H1 (cell line): Measurements from ENCODE around the gene FAM169A. TPM values are rescaled to one million over a fixed set of nuclear protein-coding genes. Genes with fewer than 3 reads are reported as not detected.

Experiments
- CTCF ChIA-PET: fragments of 300-600 bp; sonication (Branson Sonifier 250); formaldehyde crosslinking; loops from one replicate; lab custom pipeline; 2021; ENCODE audit not compliant: partially characterized antibody; lab: Charles Lee
- POLR2A ChIA-PET: fragments of 300-600 bp; sonication (Branson Sonifier 250); formaldehyde crosslinking; loops from one replicate; lab custom pipeline; 2021; ENCODE audit warnings: inconsistent platforms; ENCODE audit not compliant: partially characterized antibody; lab: Charles Lee
- DNase-seq, 2 experiments: peaks; one replicate each; pipeline versions ENCODE4 v3.0.0 to v3.0.0-alpha.2; 2010 to 2022; ENCODE audit warnings: low spot score in 2 of 2, low read depth in 1 of 2, mixed read lengths in 1 of 2
- FAIRE-seq: peaks from 2 replicates; lab custom pipeline; 2011; peaks lifted over from hg19 to GRCh38; lab: Jason Lieb, UNC
- H2AFZ ChIP-seq: 2 replicates; pipeline ENCODE4 v1.8.1; 2012; ENCODE audit warnings: low read length, inconsistent platforms
- H2AK5ac ChIP-seq: 2 replicates; pipeline ENCODE4 v1.6.1; 2013; ENCODE audit warnings: low read depth, low read length
- H2BK120ac ChIP-seq: replicated peaks from 2 replicates; pipeline ENCODE3; 2013; ENCODE audit warnings: low read depth, low read length, inconsistent platforms
- H2BK12ac ChIP-seq: 2 replicates; pipeline ENCODE4 v1.6.1; 2013; ENCODE audit warnings: low read depth, low read length
- H2BK15ac ChIP-seq: 2 replicates; pipeline ENCODE4 v1.6.1; 2013; ENCODE audit warnings: low read length
- H2BK20ac ChIP-seq: 2 replicates; pipeline ENCODE4 v1.6.1; 2013; ENCODE audit warnings: low read length
- H2BK5ac ChIP-seq: 2 replicates; pipeline ENCODE4 v1.6.1; 2013; ENCODE audit warnings: low read depth, low read length
- H3K14ac ChIP-seq: 2 replicates; pipeline ENCODE4 v1.6.1; 2013; ENCODE audit warnings: inconsistent platforms; ENCODE audit not compliant: insufficient read length
- H3K18ac ChIP-seq: 2 replicates; pipeline ENCODE4 v1.6.1; 2013; ENCODE audit warnings: low read length; ENCODE audit errors: extremely low read depth
- H3K23ac ChIP-seq: 2 replicates; pipeline ENCODE4 v1.6.1; 2013; ENCODE audit warnings: inconsistent platforms; ENCODE audit not compliant: insufficient read length
- H3K23me2 ChIP-seq: 2 replicates; pipeline ENCODE4 v1.6.1; 2013; ENCODE audit warnings: low read depth, low read length
- H3K27ac ChIP-seq: 2 replicates; pipeline ENCODE4 v1.6.1; 2011; ENCODE audit warnings: low read depth, low read length, inconsistent platforms
- H3K27me3 ChIP-seq, 4 experiments: replicated peaks in 1 of 4; 1 replicate in 1 of 4; 2 replicates in 3 of 4; pipeline versions ENCODE4 v1.6.1 to v1.8.1; 2011 to 2013; ENCODE audit warnings: low read length in 3 of 4, mild to moderate bottlenecking in 3 of 4, inconsistent platforms in 2 of 4, mixed read lengths in 2 of 4, moderate library complexity in 1 of 4; ENCODE audit not compliant: control insufficient read depth in 3 of 4, insufficient read depth in 3 of 4; ENCODE audit errors: extremely low read depth in 1 of 4
- H3K36me3 ChIP-seq, 4 experiments: 2 replicates each; pipeline versions ENCODE4 v1.6.1 to v1.8.1; 2011 to 2013; ENCODE audit warnings: mild to moderate bottlenecking in 4 of 4, low read length in 3 of 4, moderate library complexity in 2 of 4, control low read depth in 1 of 4, inconsistent platforms in 1 of 4; ENCODE audit not compliant: insufficient read depth in 4 of 4, control insufficient read depth in 2 of 4
- H3K4ac ChIP-seq: replicated peaks from 2 replicates; pipeline ENCODE3; 2013; ENCODE audit warnings: low read length, low read depth, mixed read lengths, inconsistent platforms; ENCODE audit not compliant: insufficient read length
- H3K4me1 ChIP-seq, 4 experiments: replicated peaks in 1 of 4; 1 replicate in 1 of 4; 2 replicates in 3 of 4; pipeline versions ENCODE4 v1.6.1 to v1.8.1; 2011 to 2013; ENCODE audit warnings: low read length in 3 of 4, inconsistent platforms in 2 of 4, mixed read lengths in 1 of 4; ENCODE audit not compliant: insufficient read depth in 4 of 4, control insufficient read depth in 3 of 4
- H3K4me2 ChIP-seq, 2 experiments: 2 replicates each; pipeline versions ENCODE4 v1.6.1 to v1.8.1; 2011 to 2013; ENCODE audit warnings: low read depth in 2 of 2, low read length in 2 of 2, control low read depth in 1 of 2, inconsistent platforms in 1 of 2, mild to moderate bottlenecking in 1 of 2; ENCODE audit not compliant: insufficient read depth in 1 of 2
- H3K4me3 ChIP-seq, 4 experiments: fragments of 200-600, 300-600 bp in 1 of 4; sonication (generic), shearing (Covaris generic), sonication (Bioruptor Twin) in 1 of 4; 2 replicates each; pipeline versions ENCODE4 v1.5.1 to v1.8.1; 2011 to 2016; ENCODE audit warnings: low read length in 4 of 4, low read depth in 3 of 4, control low read depth in 2 of 4, inconsistent platforms in 2 of 4, mild to moderate bottlenecking in 2 of 4, mixed read lengths in 1 of 4, moderate library complexity in 1 of 4; ENCODE audit not compliant: insufficient read depth in 2 of 4; ENCODE audit errors: extremely low read depth in 1 of 4
- H3K56ac ChIP-seq: replicated peaks from 2 replicates; pipeline ENCODE3; 2013; ENCODE audit warnings: low read depth, mild to moderate bottlenecking, mixed read lengths, low read length, inconsistent platforms; ENCODE audit not compliant: insufficient read length
- H3K79me1 ChIP-seq: 2 replicates; pipeline ENCODE4 v1.6.1; 2013; ENCODE audit warnings: low read depth, low read length, control low read depth
- H3K79me2 ChIP-seq, 2 experiments: 2 replicates each; pipeline versions ENCODE4 v1.6.1 to v1.8.1; 2012 to 2013; ENCODE audit warnings: low read length in 2 of 2, mild to moderate bottlenecking in 2 of 2, inconsistent platforms in 1 of 2; ENCODE audit not compliant: insufficient read depth in 2 of 2, control insufficient read depth in 1 of 2
- H3K9ac ChIP-seq, 4 experiments: replicated peaks in 1 of 4; 1 replicate in 1 of 4; 2 replicates in 3 of 4; pipeline versions ENCODE4 v1.6.1 to v1.8.1; 2011 to 2013; ENCODE audit warnings: low read depth in 3 of 4, low read length in 3 of 4, control low read depth in 2 of 4, mild to moderate bottlenecking in 2 of 4, moderate library complexity in 2 of 4, inconsistent platforms in 1 of 4; ENCODE audit errors: extremely low read depth in 1 of 4
- H3K9me3 ChIP-seq, 2 experiments: 2 replicates each; pipeline versions ENCODE4 v1.6.1 to v1.8.1; 2012 to 2013; ENCODE audit warnings: mild to moderate bottlenecking in 2 of 2, moderate library complexity in 2 of 2, control low read depth in 1 of 2, inconsistent platforms in 1 of 2, low read depth in 1 of 2, low read length in 1 of 2, mixed read lengths in 1 of 2; ENCODE audit not compliant: insufficient read depth in 2 of 2
- H4K20me1 ChIP-seq, 2 experiments: replicated peaks in 1 of 2; 2 replicates each; pipeline versions ENCODE3 to v1.8.1; 2011 to 2013; ENCODE audit warnings: inconsistent platforms in 2 of 2, low read length in 2 of 2, mild to moderate bottlenecking in 1 of 2; ENCODE audit not compliant: insufficient read depth in 2 of 2, control insufficient read depth in 1 of 2
- H4K5ac ChIP-seq: 2 replicates; pipeline ENCODE4 v1.6.1; 2013; ENCODE audit warnings: low read length, low read depth, mixed read lengths, inconsistent platforms; ENCODE audit not compliant: insufficient read length
- H4K8ac ChIP-seq: 2 replicates; pipeline ENCODE4 v1.8.0; 2013; ENCODE audit warnings: mild to moderate bottlenecking, moderate library complexity, low read length, inconsistent platforms; ENCODE audit not compliant: insufficient read depth; ENCODE audit errors: extremely low read depth
- H4K91ac ChIP-seq: replicated peaks from 2 replicates; pipeline ENCODE3; 2013; ENCODE audit warnings: low read length, mixed read lengths, inconsistent platforms; ENCODE audit not compliant: insufficient read length
- WGBS, 2 experiments: shearing (Covaris generic) in 1 of 2; methylation state at CpG; one replicate each; pipeline versions ENCODE4 v1.1.6 to v1.1.7; 2013 to 2015; ENCODE audit warnings: low lambda C conversion rate in 2 of 2, mixed read lengths in 2 of 2, inconsistent platforms in 1 of 2, low coverage in 1 of 2, missing lambda C conversion rate in 1 of 2; ENCODE audit not compliant: insufficient replicate concordance in 2 of 2, insufficient coverage in 1 of 2, insufficient read length in 1 of 2; ENCODE audit errors: extremely low coverage in 1 of 2, missing lambda C conversion rate in 1 of 2; 5-methylcytosine and 5-hydroxymethylcytosine counted together
- polyA plus RNA-seq, 7 experiments: library from polyadenylated mRNA; depleted of rRNA in 3 of 7; stranded (reverse) in 5 of 7; unstranded in 2 of 7; fragments of >200 nt in 5 of 7; fragments of 200-250 nt in 2 of 7; gene quantifications; 1 replicate in 5 of 7; 2 replicates in 1 of 7; 4 replicates in 1 of 7; pipeline versions ENCODE4 v1.2.1 to v1.2.3, GENCODE V29; 2011 to 2013; ENCODE audit warnings: missing spikeins in 2 of 7, mixed read lengths in 2 of 7
- total RNA-seq: library from RNA; stranded (reverse); fragmentation: NEBNext Ultra II Directional; extraction: Animal tissue kit (Norgen Biotek cat#: 25700); gene quantifications from 2 replicates; pipeline ENCODE4 v1.2.1, GENCODE V29; 2021
- TF ChIP-seq, protein P1 (sequence below): IDR thresholded peaks from 2 replicates; pipeline ENCODE4 v1.6.1; 2012; ENCODE audit warnings: inconsistent platforms

Gene FAM169A
- total and polyA plus RNA-seq, 2 of the 8 experiments (the other 6 are each of a cell fraction or from before 2014, with no cell fraction given): 12.6 to 83.1 TPM

DNA sequence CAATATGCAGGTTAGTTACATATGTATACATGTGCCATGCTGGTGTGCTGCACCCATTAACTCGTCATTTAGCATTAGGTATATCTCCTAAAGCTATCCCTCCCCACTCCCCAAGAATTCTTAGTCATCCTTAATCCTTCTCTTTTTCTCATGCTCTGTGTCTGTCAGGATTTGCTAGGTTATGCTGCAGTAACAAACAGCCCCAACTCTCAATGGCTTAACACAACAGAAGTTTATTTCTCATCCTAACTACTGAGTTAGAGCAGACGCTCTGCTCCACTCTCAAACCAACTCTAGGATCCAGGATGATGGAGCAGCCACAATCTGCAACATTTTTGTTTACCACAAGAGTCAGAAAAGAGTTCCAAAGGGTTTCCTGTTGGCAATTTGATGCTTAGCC, 28.2 kb upstream of the FAM169A start:
- CTCF ChIA-PET: interaction anchor here (1.1 kb wide), 1 partner anchor 9 kb away, joined by 3 read pairs; no protein-coding TSS in a partner anchor
- TF ChIP-seq, protein P1, sequence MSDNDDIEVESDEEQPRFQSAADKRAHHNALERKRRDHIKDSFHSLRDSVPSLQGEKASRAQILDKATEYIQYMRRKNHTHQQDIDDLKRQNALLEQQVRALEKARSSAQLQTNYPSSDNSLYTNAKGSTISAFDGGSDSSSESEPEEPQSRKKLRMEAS: no peak

More for the DNA sequence above, 28.2 kb upstream of the FAM169A start:
- peaks cover 0 to 4% of the 10 kb centered on the region in 2 experiments; a peak in 2 of 4 replicates for H3K9me3 ChIP-seq
- no peak overlapping the region for H2BK5ac ChIP-seq
- DNase-seq (no peak), FAIRE-seq (no peak)
- no peaks in the 10 kb centered on the region for H3K79me2 ChIP-seq
- no peak overlapping the region for H2AK5ac ChIP-seq
- no peaks in the 10 kb centered on the region for H4K20me1 ChIP-seq
- H3K18ac ChIP-seq: no peak overlapping the region
- no peaks in the 10 kb centered on the region; the same call in 1 of the 2 replicates for H3K23me2 ChIP-seq
- no peaks in the 10 kb centered on the region for H3K36me3 ChIP-seq
- no peak overlapping the region for H3K14ac ChIP-seq
- 81% methylated on average over 2 of the region's 2 CpGs; no CpG with 5 or more reads in 1 of the 2 experiments for WGBS, 2 experiments
- POLR2A ChIA-PET: no interaction called here
- no peak overlapping the region for H3K4me3 ChIP-seq
- no peak overlapping the region for H4K8ac ChIP-seq
- no peaks in the 10 kb centered on the region for H3K79me1 ChIP-seq
- no peak overlapping the region for H2AFZ ChIP-seq
- H3K23ac ChIP-seq: no peak overlapping the region
- peaks cover 0 to 4% (median 0%) of the 10 kb centered on the region in 4 experiments; a peak in 1 of 7 replicates for H3K4me1 ChIP-seq
- H4K5ac ChIP-seq: no peak overlapping the region
- H2BK15ac ChIP-seq: no peak overlapping the region
- no peak overlapping the region for H2BK12ac ChIP-seq
- no peak overlapping the region for H3K9ac ChIP-seq
- H3K27ac ChIP-seq: no peak overlapping the region
- no peak overlapping the region for H3K4me2 ChIP-seq
- H2BK120ac ChIP-seq: no peak overlapping the region
- H4K91ac ChIP-seq: no peak overlapping the region
- no peak overlapping the region for H3K4ac ChIP-seq
- H2BK20ac ChIP-seq: no peak overlapping the region
- H3K56ac ChIP-seq: no peak overlapping the region
- no peaks in the 10 kb centered on the region for H3K27me3 ChIP-seq
